SK-N-MC (cell line): ENCODE results near the gene TMEM14A.

Experiments used
- EZH2 ChIP-seq: fragments of 200-600 bp; sonication (generic); IDR thresholded peaks from one replicate; pipeline ENCODE4 v1.6.1; 2017; ENCODE audit warnings: antibody characterized with exemption
- POLR2AphosphoS5 ChIP-seq: IDR thresholded peaks from 2 replicates; pipeline ENCODE4 v1.6.1; 2012; ENCODE audit warnings: mild to moderate bottlenecking, low read depth, low read length, borderline replicate concordance

DNA sequence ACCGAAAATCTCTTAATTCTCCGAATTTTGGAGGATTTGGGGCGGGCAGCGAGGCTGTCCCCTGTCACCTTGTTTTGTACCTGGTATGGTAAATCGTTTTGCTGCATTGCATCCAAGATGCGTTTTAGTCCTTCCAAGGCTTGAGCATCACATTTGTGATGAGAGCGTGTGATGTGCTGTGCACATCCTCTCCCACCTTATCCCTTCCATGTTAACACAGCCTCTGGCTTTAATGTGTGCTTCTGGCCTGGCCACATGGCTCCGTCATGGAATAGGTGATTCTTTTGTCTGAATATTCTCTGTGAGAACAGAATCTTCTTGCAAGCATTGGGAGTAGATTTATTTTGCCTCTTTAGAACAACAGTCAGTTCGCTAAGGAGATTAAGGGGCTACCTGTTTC lies 763 bp downstream of the TMEM14A start:
- no peak for TF ChIP-seq EZH2
- no peak for TF ChIP-seq POLR2AphosphoS5
